Vagina (tissue), 2 donors: ENCODE results near the gene PRKG2.

Experiments
- CTCF ChIP-seq, 3 experiments: fragments of 450-650 bp in 2 of 3; fragments of 200-600 bp in 1 of 3; sonication (generic) in 1 of 3; IDR thresholded peaks; one replicate each; pipeline ENCODE4 v1.5.1; 2017 to 2019; ENCODE audit warnings: antibody characterized with exemption in 3 of 3, mild to moderate bottlenecking in 2 of 3, moderate library complexity in 2 of 3
- POLR2A ChIP-seq, 2 donors: fragments of 450-650 bp; IDR thresholded peaks; one replicate each; pipeline ENCODE4 v1.6.1; 2017; ENCODE audit warnings: antibody characterized with exemption in 2 of 2, mild to moderate bottlenecking in 2 of 2, moderate library complexity in 2 of 2
- POLR2AphosphoS5 ChIP-seq, 2 donors: sonication (generic); formaldehyde crosslinking; IDR thresholded peaks; one replicate each; pipeline ENCODE4 v1.9.0; 2017; ENCODE audit warnings: antibody characterized with exemption in 2 of 2, mild to moderate bottlenecking in 2 of 2, low read depth in 1 of 2; ENCODE audit not compliant: insufficient read depth in 1 of 2

DNA sequence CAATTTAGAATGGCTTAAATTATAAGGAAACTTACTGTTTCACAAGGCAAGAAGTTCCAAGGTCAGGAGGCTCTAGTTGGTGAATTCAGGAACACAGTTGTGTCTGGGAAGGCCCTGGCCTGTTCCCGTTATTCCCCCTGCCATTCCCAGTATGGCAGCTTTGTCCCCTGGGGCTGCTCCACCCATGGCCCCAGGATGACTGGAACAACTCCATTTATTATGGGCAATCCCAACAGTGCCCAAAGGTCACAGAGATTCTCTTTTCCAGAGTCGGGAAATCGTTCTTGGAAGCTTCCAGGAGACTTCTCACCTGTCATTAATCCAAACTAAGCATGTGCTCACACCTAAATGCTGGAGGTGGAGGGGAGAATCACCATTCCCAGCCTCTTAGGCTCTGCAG is 2.8 kb upstream of the PRKG2 start:
- TF ChIP-seq CTCF (IDR thresholded peaks at IDR 0.05) (no peak), POLR2A (IDR thresholded peaks at IDR 0.05) (no peak), POLR2AphosphoS5 (IDR thresholded peaks at IDR 0.05; ENCODE audit: insufficient read depth in 1 of 2, low read depth in 1 of 2) (no peak)
